OCI-LY7 (cell line): ENCODE measurements around the gene EHD3.

Source experiments
- CTCF ChIP-seq: fragments of 200-600 bp; sonication (generic); conservative IDR thresholded peaks from 2 replicates; pipeline ENCODE4 v1.5.1; 2014; ENCODE audit warnings: mild to moderate bottlenecking, antibody characterized with exemption, low read length, moderate library complexity, mixed read lengths
- EZH2phosphoT487 ChIP-seq: fragments of 200-600 bp; sonication (generic); IDR thresholded peaks from 2 replicates; pipeline ENCODE4 v1.6.1; 2018; ENCODE audit warnings: low read depth, borderline replicate concordance, mild to moderate bottlenecking, mixed run types, antibody characterized with exemption, low read length, moderate library complexity, mixed read lengths

GRCh38 chr2:31251018-31251417 lies 17.1 kb downstream of the EHD3 start:
- TF ChIP-seq CTCF = no peak
- no peak for TF ChIP-seq EZH2phosphoT487
